NOMO-1 treated with DMSO at 0.1 percent for 48 hours (cell line): ENCODE data around the gene DUSP10.

ENCODE experiments used
- DNase-seq: peaks from one replicate; lab custom pipeline; 2025; ENCODE audit not compliant: unreplicated experiment; lab: John Stamatoyannopoulos, UW

Gene DUSP10

GRCh38 chr1:221655766-221656305 is 86.1 kb downstream of the DUSP10 start:
- no peak for DNase-seq
